Right renal cortex interstitium (tissue), 3 donors: ENCODE results near the gene IFI6. TPM values are rescaled to one million over a fixed set of nuclear protein-coding genes. Genes with fewer than 3 reads are reported as not detected.
"Not testable (repeated sequence)": the region's sequence is repeated elsewhere in the genome, so short reads cannot be mapped to it uniquely, and the experiment has no call there.

Experiments used
- DNase-seq, 3 donors: peaks; one replicate each; pipeline ENCODE4 v3.0.0-alpha.2; 2013; ENCODE audit warnings: low read depth in 3 of 3, low spot score in 2 of 3
- polyA plus RNA-seq, 3 donors: library from polyadenylated mRNA; unstranded; fragments of 120-200 nt; gene quantifications; one replicate each; pipeline ENCODE4 v1.2.1, GENCODE V29; 2013; ENCODE audit not compliant: insufficient read length in 3 of 3

IFI6 gene
- polyA plus RNA-seq, 3 donors = 18.2 to 24.0 (median 20.3) TPM

DNA sequence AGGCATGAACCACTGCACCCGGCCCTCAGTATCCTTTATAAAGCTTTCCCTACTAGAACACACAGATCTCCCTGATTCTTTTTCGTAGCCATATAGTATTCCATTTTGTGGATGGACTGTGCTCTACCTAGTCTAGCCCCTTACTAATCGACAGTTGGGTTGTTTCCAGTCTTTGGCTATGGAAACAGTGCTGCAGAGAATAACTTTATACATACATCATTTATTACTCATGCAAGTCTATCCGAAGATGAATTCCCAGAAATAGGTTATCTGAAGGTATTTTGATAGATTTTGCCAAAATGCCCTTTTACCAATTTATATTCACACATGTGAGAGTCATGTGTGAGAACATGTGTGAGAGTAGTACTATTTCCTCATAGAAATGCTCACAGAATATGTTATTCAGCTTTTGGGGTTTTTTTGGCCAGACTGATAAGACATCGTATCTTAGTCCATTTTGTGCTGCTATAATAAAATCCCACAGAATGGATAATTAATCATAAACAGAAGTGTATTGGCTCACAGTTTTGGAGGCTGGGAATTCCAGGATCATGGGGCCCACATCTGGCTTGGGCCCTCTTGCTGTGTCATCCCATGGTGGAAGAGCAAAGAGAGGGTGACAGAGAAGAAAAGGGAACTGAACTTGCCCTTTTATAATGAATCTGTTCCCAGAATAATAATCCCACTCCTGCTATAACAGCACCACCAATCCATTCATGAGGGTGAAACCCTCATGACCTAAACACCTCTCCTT is 19.7 kb downstream of the IFI6 start:
- no peak for DNase-seq

DNA sequence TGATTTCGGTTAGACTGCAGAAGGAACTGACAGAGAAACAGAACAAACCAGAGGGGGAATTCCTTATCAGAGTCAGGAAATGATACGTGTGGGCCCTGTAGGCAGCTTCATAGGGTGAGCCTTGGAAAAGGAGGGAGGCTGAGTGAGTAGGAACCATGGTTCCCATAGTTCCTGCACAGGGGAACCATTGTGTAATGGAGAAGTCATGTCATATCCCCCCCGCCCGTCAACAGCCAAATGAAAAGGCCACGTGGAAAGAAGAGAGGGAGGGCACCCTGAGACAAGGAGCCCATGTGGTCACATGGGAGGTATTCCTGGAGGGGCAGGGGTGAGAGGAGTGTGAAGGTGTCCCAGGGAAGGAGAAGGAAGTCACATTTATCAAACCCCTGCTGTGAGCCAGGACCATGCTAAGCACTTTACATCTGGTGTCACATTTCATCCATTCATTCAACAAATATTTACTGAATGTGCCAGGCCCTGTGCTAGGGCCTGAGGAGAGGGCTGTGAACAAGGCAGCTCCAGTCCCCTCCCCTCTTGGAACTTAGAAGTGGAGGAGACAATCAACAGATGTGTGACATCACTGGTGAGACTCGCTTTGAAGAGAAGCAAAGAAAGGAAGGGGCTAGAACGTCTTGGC is 21.3 kb downstream of the IFI6 start:
- no peak for DNase-seq

DNA sequence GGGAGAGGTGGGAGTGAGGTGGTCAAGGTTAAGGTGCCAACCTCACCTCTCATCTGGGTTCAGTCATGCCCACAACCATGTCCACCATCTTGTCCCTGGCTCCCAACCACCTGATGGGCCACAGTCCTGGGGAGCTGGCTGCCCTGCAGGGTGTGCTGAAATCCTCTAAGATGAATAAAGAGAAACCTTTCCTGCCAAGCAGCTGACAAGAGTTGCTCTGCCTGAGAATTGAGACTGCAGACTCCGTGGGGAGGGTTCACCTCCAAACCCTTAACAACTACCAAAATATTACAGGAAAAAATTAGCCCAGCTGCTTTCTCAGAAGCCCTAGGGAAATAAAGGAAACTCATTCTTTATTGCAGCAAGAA is 21.8 kb downstream of the IFI6 start:
- no peak for DNase-seq

DNA sequence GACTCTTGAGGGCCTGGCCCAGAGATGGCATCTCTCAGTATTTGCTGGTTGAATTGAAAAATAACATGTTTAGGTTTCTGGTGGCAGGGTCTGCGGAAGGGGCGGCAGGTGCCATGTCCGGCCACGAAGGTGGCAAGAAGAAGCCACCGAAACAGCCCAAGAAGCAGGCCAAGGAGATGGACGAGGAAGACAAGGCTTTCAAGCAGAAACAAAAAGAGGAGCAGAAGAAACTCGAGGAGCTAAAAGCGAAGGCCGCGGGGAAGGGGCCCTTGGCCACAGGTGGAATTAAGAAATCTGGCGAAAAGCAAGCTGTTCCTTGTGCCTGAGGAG is 22.7 kb downstream of the IFI6 start:
- DNase-seq = no peak

DNA sequence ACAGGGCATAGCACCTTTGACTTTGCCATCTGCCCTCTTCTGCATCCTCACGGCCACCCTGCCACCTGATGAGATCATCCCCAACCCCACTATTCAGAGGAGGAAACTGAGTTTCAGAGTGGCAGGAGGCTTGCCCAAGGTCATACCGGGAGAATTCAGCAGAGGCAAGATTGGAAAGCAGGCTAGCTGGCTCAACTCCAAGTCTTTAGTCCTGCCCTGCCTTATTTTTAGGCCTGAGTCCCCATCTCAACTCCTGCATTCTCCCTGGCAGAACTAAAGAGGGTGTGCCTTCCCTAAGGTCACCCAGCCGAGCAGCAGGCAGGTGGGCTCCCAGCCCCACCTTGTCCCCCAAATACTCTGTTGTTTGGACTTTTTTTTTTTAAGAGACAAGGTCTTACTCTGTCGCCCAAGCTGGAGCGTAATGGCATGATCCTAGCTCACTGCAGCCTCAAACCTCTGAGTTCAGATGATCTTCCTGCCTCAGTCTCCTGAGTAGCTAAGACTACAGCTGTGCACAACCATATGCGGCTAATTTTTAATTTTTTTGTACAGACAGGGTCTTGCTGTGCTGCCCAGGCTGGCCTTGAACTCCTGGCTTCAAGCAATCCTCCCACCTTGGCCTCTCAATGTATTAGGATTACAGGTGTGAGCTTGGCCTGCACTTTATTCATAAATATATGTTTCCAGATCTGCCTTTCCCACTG is 23.2 kb downstream of the IFI6 start:
- no peak for DNase-seq

DNA sequence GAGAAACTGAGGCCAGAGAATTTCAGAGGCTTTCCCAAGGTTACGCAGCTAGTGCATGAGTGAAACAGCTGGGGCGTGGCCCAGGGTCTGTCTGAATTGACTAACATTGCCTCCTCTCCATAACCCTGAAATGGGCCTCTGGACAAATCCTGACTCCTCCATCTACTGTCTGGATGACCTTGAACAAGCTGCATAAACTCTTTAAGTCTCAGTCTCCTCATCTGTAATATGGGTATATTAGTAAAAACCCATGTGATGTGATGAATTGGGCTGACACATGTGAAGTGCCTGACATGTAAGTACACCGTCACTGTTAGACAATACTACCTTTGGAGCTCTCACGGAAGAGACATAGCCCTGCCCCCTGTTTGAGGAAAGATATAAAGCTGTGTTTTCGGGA is 24.7 kb downstream of the IFI6 start:
- DNase-seq = no peak

DNA sequence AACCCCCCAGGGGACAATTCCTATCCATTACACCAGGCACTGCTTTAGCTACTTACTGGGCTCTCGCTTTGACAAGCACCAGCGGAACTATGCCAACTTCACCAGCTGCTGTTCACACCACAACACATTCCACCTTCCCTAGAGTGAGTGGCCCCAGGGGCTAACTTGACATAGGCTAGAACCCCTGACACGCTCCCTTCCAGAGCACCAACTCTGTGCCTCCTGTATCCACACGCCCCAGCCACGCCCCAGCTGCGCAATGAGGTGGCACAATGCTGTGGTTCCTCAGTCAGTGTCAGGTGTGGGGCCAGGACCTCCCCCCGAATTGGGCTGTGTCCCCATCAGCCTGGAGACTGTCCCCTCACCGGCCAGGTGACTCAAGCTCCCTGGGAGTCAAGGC is 25.3 kb downstream of the IFI6 start:
- DNase-seq = no peak

DNA sequence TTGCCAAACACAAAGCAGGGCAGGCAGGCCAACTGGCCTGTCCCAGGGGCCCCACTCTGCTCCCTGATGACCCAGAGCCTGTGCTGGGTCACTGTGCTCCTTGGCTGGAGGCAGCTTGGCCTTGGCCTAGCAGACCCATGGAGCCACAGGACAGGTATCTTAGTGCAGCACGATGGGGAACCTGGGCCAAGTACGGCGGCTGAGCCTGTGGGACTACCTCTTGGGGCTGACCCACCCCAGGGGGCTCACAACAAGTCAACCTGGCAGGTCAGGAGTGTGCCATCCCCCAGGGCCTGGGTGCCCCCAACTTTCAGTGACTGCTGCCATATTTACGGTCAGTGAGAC is 26.9 kb downstream of the IFI6 start:
- no peak for DNase-seq

DNA sequence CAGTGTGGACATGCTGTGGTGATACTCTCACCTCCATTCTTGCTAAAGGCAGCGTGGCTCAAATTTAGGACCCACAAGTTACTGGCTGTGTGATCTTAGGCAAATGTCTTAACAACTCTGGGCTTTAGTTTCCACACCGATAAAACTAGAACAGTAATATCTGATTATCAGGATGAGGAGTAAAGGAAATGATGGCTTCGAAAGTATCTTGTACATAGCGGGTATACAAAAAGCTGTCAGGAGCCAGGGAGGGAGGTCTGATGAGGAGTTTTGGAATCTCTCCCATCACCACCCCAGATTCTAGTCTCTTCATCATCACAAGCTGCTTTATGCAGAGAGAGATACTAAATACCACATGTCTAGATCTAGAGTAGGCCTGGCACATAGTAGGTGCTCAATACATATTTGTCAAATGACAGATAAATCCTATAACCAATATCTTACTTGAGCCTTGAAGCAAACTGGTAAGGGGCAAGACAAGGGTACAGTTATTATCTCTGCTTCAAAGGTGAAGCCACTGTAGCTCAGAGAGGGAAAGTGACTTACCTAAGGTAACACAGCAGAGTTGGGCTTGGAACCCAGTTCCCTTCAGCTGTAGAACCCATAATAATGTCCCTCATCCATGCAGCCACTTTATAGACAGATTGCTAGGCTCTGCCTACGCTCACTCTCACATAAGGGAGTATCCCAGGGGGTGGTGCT is 27.5 kb downstream of the IFI6 start:
- no peak for DNase-seq

DNA sequence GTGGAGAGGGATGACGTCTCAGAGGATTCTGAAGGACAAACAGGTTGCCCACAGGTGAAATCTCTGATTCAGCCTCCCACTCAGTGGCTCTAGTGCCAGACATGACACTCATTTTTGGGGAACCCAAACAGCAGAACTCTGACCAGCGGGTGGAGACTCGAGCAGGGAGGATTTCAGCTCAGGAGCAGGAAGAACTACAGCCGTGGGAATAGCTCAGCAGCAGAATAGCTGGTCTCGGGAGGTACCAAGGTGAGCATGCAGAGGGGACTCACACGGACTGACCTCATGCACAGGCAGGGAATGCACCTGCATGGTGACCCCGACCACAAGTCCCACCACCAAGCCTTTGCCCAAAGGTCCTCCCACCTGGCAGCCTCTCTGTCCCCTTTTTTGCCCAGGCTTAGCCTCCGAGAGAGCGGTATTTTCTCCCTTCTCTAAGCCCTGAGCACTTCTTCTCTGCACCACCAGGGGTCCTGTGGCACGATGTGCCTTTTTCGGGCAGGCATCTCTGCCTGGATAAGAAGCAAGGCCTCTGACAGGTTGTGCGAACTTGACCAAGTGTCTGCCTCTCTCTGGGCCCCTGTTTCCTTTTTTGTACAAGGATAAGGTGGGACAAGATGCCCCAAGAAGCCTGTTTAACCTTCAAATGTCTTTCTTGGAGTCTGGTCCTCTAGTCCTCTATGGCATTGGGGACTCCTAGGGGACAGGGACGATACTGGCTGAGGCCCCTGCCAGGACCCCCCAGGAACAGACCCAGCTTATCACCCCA is 28.2 kb downstream of the IFI6 start:
- DNase-seq = no peak

DNA sequence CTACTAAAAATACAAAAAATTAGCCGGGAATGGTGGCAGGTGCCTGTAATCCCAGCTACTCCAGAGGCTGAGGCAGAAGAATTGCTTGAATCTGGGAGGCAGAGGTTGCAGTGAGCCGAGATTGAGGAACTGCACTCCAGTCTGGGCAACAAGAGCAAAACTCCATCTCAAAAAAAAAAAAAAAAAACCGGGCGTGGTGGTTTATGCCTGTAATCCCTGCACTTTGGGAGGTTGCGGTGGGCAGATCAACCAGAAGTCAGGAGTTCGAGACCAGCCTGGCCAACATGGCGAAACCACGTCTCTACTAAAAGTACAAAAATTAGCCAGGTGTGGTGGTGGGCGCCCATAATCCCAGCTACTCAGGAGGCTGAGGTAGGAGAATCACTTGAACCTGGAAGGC is 31.5 kb downstream of the IFI6 start:
- not testable (repeated sequence) for DNase-seq

DNA sequence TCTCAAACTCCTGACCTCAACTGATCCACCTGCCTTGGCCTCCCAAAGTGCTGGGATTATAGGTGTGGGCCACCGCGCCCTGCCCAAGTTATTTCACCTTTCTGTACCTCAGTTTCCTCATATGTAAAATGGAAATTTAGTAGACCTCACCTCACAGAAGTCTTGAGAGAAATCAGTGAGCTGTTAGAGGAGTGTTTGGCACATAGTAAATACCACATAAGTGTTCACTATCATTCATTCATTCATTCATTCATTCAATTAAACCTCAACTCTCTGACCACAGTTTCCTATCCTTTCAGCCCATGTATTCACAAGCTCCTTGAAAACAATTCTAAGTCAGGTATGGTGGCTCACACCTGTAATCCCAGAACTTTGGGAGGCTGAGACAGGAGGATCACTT is 33.2 kb downstream of the IFI6 start:
- DNase-seq = no peak

DNA sequence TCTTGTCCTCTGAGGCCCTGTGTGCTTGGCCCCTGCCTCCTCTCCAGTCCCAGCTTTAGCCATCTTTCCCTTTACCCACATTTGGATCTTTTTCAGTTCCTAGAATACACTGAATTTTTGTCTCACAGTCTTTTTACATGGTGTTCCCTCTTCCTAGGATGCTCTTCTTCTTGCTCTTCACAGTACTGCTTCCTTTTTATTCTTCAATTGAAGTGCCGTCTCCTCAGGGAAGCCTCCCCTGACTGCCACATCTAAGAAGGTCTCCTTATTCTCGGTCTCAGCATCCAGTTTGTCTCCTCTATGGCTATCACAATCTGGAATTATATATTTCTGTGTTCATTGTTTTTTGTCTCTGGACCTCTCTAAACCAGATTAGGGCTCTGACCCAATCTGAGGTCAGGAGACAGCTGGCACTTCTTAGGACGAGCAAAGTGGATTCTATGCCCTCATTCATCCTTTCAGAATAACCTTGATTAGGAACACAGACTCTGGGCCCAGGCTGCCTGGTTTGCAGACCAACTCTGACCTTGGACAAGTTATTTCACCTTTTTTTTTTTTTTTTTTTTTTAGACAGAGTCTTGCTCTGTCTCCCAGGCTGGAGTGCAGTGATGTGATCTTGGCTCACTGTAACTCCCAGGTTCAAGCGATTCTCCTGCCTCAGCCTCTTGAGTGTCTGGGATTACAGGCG is 33.8 kb downstream of the IFI6 start:
- no peak for DNase-seq

DNA sequence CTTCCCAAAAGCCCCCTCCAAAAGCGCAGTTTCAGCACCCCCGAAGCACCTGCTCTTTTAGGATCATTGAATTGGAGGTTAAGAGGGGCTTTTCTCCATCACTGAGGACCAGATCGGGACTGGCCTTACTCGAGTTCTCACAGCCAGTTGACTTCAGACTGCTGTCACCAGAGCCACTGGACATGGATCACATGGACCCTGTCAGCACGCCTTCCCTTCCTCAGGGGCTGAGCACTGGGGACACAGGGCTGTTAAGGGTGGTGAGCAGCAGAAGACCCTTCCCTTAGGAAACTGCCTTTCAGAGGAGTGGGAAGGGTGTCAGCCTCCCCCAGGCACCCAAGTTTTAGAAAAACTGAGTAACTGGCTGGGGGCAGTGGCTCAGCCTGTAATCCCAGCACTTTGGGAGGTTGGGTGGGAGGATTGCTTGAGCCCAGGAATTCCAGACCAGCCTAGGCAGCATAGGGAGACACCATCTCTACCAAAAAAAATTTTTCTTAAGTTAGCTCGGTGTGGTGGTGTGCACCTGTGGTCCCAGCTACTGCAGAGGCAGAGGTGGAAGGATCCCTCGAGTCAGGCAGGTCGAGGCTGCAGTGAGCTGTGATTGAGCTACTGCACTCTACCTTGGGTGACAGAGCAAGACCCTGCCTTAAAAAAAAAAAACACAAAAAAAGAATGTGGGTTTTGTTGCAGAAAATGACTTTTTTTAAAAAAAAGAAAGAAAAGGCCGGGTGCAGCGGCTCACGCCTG is 36.4 kb downstream of the IFI6 start:
- no peak for DNase-seq

DNA sequence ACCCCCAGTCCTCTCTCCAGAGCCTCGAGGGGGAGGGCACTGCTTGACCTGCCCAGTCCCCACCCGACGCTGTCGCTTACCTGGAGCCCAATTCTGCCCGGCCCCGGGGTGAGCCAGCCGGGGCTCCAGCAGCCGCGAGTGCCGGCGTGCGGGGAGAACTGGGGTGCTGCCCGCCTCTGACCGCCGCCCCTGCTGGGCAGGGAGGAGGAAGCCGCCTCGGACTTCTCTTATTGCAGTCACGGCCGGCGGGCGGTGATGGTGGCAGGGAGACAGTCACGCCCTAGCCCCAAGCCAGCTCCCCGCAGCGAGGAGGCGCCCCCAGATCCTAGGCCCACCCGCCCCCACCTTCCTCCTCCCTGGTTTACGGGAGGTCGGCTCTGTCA is 37.0 kb downstream of the IFI6 start, which contains the start of gene FGR:
FGR (minus strand) TSS at position 201 of the 383 bp plus-strand sequence. CDS start 11,269 bp downstream, outside the sequence.
- no peak for DNase-seq

DNA sequence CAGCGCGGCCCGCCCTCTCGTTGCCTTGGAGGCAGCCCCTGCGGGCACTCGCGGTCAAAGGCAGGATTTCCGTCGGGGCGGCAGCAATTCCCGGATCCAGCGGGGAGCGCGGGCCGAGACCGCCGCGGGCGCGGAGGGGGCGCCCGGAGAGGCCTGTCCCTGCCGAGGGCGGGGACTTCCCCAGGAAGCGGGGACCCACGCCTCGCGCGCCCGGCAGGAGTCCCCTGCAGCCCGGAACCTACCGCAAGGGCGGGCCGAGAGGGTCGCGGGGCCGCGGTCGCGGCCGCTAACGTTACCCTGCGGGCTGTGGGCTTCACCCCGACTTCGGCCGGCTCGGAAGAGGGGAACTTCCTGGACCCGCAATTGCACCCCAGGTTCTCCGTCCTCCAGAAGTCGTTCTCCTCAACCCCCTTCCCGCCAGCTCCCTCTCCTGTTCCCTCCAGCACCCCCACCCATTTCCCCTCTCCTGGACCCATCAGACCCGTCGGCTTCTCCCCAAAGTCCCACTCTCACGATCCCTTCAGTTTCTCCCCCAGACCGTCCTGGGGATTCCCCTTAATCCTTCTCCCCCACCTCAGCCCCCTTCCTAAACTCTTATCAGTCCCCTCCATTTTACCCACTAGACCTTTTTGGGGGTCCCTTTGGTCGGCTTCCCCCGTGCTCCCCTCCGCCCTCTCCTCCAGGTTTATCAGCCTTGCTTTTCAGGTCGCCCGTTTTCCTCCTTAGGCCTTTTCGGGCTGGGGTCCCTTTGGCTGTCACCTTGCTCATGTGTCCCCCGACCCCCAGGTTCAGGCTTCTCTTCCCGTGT is 37.6 kb downstream of the IFI6 start:
- no peak for DNase-seq

DNA sequence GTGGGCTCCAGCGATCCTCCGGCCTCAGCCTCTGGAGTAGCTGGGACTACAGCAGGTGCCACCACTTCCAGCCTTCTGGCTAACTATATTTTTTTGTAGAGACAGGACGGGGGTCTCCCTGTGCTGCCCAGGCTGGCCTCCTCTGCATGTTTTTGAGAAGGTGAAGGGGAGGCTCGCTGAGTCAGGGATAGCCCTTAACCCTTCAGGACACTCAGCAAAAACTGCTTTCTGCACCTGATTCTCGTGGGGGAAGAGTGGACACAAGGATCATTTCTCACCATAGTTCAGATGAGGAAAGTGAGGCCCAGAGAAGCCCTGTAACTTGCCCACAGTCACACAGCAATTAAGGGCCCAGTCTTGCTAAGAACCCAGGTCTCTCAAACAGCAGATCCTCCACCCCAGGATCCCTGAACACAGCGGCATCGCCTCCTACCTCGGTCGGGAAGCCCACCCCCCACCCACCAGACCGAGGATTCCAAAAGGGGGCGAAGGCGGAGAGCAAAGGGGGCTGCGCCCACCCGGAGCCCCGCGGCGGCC is 38.3 kb downstream of the IFI6 start:
- DNase-seq = no peak

DNA sequence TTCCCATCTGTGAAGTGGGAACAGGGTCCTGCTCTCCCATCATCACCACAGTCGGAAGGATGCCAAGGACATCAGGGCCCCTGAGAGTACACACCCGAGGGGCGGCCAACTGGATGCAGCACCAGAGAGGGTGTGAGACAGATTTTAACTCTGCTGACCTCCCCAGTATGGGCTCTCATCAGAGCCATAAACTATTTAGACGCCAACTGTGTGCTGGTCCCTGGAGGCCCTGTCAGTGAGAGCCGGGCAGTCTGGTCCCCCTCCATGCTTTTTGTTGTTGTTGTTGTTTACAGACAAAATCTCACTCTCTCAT is 38.7 kb downstream of the IFI6 start:
- DNase-seq = no peak
